Hepatocyte (in vitro differentiated cells): ENCODE data around the gene NDUFA9. TPM values are rescaled to one million over a fixed set of nuclear protein-coding genes. Genes with fewer than 3 reads are reported as not detected.

ENCODE experiments used
- DNase-seq: peaks from one replicate; pipeline ENCODE4 v3.0.0-alpha.2; 2016; ENCODE audit warnings: low spot score
- H2AFZ ChIP-seq: fragments of 200-600 bp; sonication (generic); 2 replicates; pipeline ENCODE4 v1.6.0; 2016; ENCODE audit warnings: antibody characterized with exemption, mild to moderate bottlenecking
- H3K27ac ChIP-seq: fragments of 200-600 bp; sonication (generic); 2 replicates; pipeline ENCODE4 v1.5.1; 2016; ENCODE audit warnings: mild to moderate bottlenecking
- H3K27me3 ChIP-seq: fragments of 200-600 bp; sonication (generic); 2 replicates; pipeline ENCODE4 v1.6.1; 2016
- H3K36me3 ChIP-seq: fragments of 200-600 bp; sonication (generic); replicated peaks from 2 replicates; pipeline ENCODE4 v1.5.1; 2016; ENCODE audit warnings: low read depth; ENCODE audit not compliant: insufficient read depth
- H3K4me1 ChIP-seq: fragments of 200-600 bp; sonication (generic); 2 replicates; pipeline ENCODE4 v1.5.1; 2016; ENCODE audit warnings: mild to moderate bottlenecking, moderate library complexity; ENCODE audit not compliant: insufficient read depth
- H3K4me2 ChIP-seq: fragments of 200-600 bp; sonication (generic); 2 replicates; pipeline ENCODE4 v1.6.0; 2016
- H3K4me3 ChIP-seq: fragments of 200-600 bp; sonication (generic); 2 replicates; pipeline ENCODE4 v1.5.1; 2016; ENCODE audit warnings: mild to moderate bottlenecking
- H3K79me2 ChIP-seq: fragments of 200-600 bp; sonication (generic); 2 replicates; pipeline ENCODE4 v1.6.0; 2017; ENCODE audit warnings: mild to moderate bottlenecking
- H3K9me2 ChIP-seq: fragments of 200-600 bp; sonication (generic); replicated peaks from 2 replicates; pipeline ENCODE4 v1.6.0; 2017; ENCODE audit warnings: mild to moderate bottlenecking; ENCODE audit not compliant: insufficient read depth
- H3K9me3 ChIP-seq: fragments of 200-600 bp; sonication (generic); 2 replicates; pipeline ENCODE4 v1.5.1; 2016; ENCODE audit warnings: low read depth, mild to moderate bottlenecking
- H4K20me1 ChIP-seq: fragments of 200-600 bp; sonication (generic); 2 replicates; pipeline ENCODE4 v1.6.0; 2016; ENCODE audit warnings: mild to moderate bottlenecking; ENCODE audit not compliant: insufficient read depth, poor library complexity, severe bottlenecking
- EZH2 ChIP-seq: fragments of 200-600 bp; sonication (generic); IDR thresholded peaks from 2 replicates; pipeline ENCODE4 v1.6.1; 2016; ENCODE audit warnings: antibody characterized with exemption, mild to moderate bottlenecking, borderline replicate concordance
- EZH2phosphoT487 ChIP-seq: fragments of 200-600 bp; sonication (generic); IDR thresholded peaks from one replicate; pipeline ENCODE4 v1.6.1; 2018; ENCODE audit warnings: antibody characterized with exemption, mild to moderate bottlenecking, low read depth, moderate library complexity; ENCODE audit not compliant: unreplicated experiment, severe bottlenecking
- WGBS: methylation state at CpG from one replicate; pipeline ENCODE4 v1.1.6; 2016; ENCODE audit warnings: low lambda C conversion rate; ENCODE audit errors: missing lambda C conversion rate; 5-methylcytosine and 5-hydroxymethylcytosine counted together
- polyA plus RNA-seq: library from polyadenylated mRNA; unstranded; fragments of >200 nt; fragmentation: Nextera tagmentation; extraction: Ambion mirVana; gene quantifications from 2 replicates; pipeline ENCODE4 v1.2.1, GENCODE V29; 2016
- total RNA-seq: library from RNA; depleted of rRNA; stranded (reverse); fragments of >200 nt; gene quantifications from 2 replicates; pipeline ENCODE4 v1.2.3, GENCODE V29; 2014
- TF ChIP-seq, protein P1 (sequence below): fragments of 200-600 bp; sonication (generic); IDR thresholded peaks from 2 replicates; pipeline ENCODE4 v1.5.1; 2016; ENCODE audit warnings: antibody characterized with exemption, mild to moderate bottlenecking; ENCODE audit not compliant: poor library complexity

NDUFA9 gene
- total and polyA plus RNA-seq, 2 experiments from 2014 or later: 53.2 to 138 TPM

DNA sequence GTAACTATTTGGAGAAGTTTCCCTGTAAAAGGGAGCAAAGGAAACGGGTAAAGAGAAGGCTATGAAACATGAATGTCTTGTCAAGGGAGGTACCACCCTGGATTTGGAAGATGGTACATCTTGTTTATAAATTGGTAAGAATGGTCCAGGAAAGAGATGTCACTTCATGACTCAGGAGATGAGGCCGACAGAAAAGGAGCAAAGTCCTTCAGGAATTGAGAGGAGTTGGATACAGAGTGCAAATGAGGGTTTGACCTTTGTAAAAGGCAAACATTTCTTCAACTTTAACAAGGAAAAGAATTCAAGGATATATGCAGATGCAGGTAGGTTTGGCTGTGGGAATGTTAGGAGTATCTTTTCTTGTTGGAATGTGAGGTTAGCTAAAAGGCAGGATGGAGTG lies 30.8 kb downstream of the NDUFA9 start:
- Histone ChIP-seq H3K36me3 (no peaks in the 10 kb centered on the region), H3K9me3 (no peaks in the 10 kb centered on the region), H3K4me1 (peaks cover 7% of the 10 kb centered on the region), H3K79me2 (no peaks in the 10 kb centered on the region), H3K9me2 (no peaks in the 10 kb centered on the region), H3K4me3 (no peak overlapping the region), H3K27me3 (no peaks in the 10 kb centered on the region), H3K4me2 (no peak overlapping the region), H4K20me1 (no peaks in the 10 kb centered on the region), H2AFZ (no peak overlapping the region), H3K27ac (no peak overlapping the region)
- no peak for DNase-seq
- 69% methylated on average over 2 of the region's 2 CpGs for WGBS
- TF ChIP-seq, protein P1, sequence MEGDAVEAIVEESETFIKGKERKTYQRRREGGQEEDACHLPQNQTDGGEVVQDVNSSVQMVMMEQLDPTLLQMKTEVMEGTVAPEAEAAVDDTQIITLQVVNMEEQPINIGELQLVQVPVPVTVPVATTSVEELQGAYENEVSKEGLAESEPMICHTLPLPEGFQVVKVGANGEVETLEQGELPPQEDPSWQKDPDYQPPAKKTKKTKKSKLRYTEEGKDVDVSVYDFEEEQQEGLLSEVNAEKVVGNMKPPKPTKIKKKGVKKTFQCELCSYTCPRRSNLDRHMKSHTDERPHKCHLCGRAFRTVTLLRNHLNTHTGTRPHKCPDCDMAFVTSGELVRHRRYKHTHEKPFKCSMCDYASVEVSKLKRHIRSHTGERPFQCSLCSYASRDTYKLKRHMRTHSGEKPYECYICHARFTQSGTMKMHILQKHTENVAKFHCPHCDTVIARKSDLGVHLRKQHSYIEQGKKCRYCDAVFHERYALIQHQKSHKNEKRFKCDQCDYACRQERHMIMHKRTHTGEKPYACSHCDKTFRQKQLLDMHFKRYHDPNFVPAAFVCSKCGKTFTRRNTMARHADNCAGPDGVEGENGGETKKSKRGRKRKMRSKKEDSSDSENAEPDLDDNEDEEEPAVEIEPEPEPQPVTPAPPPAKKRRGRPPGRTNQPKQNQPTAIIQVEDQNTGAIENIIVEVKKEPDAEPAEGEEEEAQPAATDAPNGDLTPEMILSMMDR: no peak
- TF ChIP-seq EZH2 (no peak), EZH2phosphoT487 (no peak)

DNA sequence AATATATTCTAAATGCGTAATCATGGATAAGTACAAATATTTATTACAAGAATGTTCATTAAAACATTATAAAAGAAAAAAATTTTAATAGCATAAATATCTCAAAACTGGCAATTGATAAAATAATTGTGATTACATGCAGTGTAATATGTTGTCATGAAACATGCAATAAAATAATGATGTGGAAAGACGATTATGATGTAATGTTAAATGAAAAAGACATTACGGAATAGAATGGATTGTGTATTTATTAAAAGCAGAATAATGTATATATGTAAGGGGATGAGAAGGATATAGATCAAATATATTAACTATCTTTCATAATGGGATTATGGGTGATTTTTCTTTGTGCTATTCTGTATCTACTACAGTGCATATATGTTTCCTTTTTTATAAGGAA lies 32.8 kb downstream of the NDUFA9 start:
- H3K27ac ChIP-seq: no peak overlapping the region
- no peaks in the 10 kb centered on the region for H3K79me2 ChIP-seq
- no peak for TF ChIP-seq EZH2
- TF ChIP-seq, protein P1: no peak
- TF ChIP-seq EZH2phosphoT487: no peak
- no peaks in the 10 kb centered on the region for H3K27me3 ChIP-seq
- H3K4me2 ChIP-seq: no peak overlapping the region
- no peaks in the 10 kb centered on the region for H4K20me1 ChIP-seq
- DNase-seq: no peak
- H2AFZ ChIP-seq: no peak overlapping the region
- no peaks in the 10 kb centered on the region for H3K36me3 ChIP-seq
- H3K4me1 ChIP-seq: peaks cover 7% of the 10 kb centered on the region
- WGBS: 98% methylated on average over 3 of the region's 3 CpGs
- no peak overlapping the region for H3K4me3 ChIP-seq
- no peaks in the 10 kb centered on the region for H3K9me3 ChIP-seq
- H3K9me2 ChIP-seq: no peaks in the 10 kb centered on the region

DNA sequence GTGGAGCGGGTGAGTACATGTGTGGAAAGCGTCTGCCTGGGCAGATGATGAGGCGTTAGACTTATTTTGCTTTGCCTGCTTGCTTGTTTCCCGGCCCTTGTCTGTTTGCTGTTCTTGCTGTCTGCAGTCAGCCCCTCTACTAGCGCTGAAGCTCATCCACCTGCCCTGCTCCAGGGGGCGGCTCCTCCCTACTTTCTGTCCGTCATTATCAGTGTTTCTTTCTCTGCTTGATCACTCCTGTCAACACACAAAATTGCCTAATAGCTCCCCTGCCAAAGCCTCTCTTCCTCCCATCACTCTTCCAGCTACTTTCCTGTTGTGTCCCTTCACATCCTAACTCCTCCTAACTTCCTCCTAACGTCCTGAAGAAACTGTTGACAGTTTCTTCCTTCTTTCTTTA lies 36.4 kb downstream of the NDUFA9 start:
- 75% methylated on average over 8 of the region's 8 CpGs for WGBS
- H3K9me2 ChIP-seq: no peaks in the 10 kb centered on the region
- no peaks in the 10 kb centered on the region for H4K20me1 ChIP-seq
- peaks cover 2% of the 10 kb centered on the region for H3K4me1 ChIP-seq
- no peak overlapping the region for H2AFZ ChIP-seq
- no peaks in the 10 kb centered on the region for H3K79me2 ChIP-seq
- H3K9me3 ChIP-seq: no peaks in the 10 kb centered on the region
- no peak for TF ChIP-seq EZH2
- TF ChIP-seq, protein P1: no peak
- TF ChIP-seq EZH2phosphoT487: no peak
- H3K4me3 ChIP-seq: no peak overlapping the region
- no peaks in the 10 kb centered on the region for H3K27me3 ChIP-seq
- DNase-seq: no peak
- no peaks in the 10 kb centered on the region for H3K36me3 ChIP-seq
- H3K4me2 ChIP-seq: no peak overlapping the region
- H3K27ac ChIP-seq: no peak overlapping the region

DNA sequence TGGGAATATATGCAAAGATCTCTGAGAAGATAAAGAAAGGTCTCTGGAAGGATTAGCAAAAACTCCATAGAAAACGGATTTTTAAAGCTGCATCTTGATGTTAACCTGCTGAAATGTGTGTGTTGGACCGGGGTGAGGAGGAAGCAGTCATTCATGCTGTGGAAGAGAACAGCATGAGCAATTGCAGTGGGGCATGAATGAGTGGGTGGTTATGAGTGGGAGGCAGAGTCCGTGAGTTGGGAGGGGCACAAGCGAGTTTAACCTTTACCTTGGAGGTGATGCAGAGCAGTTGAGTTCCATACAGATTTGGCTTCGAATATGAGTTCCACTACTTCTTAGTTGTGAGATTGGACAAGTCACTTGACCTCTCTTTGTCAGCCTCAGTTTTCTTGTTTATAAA lies 41.8 kb downstream of the NDUFA9 start:
- no peak overlapping the region for H3K4me2 ChIP-seq
- H2AFZ ChIP-seq: no peak overlapping the region
- WGBS: 96% methylated on average over 5 of the region's 5 CpGs
- H3K9me3 ChIP-seq: no peaks in the 10 kb centered on the region
- H3K27ac ChIP-seq: no peak overlapping the region
- TF ChIP-seq EZH2 (no peak), EZH2phosphoT487 (no peak)
- TF ChIP-seq, protein P1: no peak
- no peaks in the 10 kb centered on the region for H3K79me2 ChIP-seq
- H3K4me3 ChIP-seq: no peak overlapping the region
- DNase-seq: no peak
- H3K4me1 ChIP-seq: no peaks in the 10 kb centered on the region
- H3K36me3 ChIP-seq: no peaks in the 10 kb centered on the region
- no peaks in the 10 kb centered on the region for H4K20me1 ChIP-seq
- no peaks in the 10 kb centered on the region for H3K27me3 ChIP-seq
- no peaks in the 10 kb centered on the region for H3K9me2 ChIP-seq
